A673 (cell line): Measurements from ENCODE around the gene COL4A1. TPM values are rescaled to one million over a fixed set of nuclear protein-coding genes. Genes with fewer than 3 reads are reported as not detected.

ENCODE experiments used
- BruUV-seq: library from RNA; stranded (reverse); fragments of 400-500 nt; replicated peaks from 2 replicates; lab custom pipeline; 2021; lab: Mats Ljungman, UMichigan
- CTCF ChIA-PET: fragments of 300-600 bp; sonication (Branson Sonifier 250); formaldehyde crosslinking; loops from one replicate; lab custom pipeline; 2022; ENCODE audit warnings: antibody characterized with exemption; lab: Charles Lee
- POLR2A ChIA-PET: fragments of 300-600 bp; sonication (Branson Sonifier 250); formaldehyde crosslinking; loops from one replicate; lab custom pipeline; 2022; ENCODE audit warnings: antibody characterized with exemption; ENCODE audit not compliant: low non-redundant PET; lab: Charles Lee
- DNase-seq: peaks from one replicate; pipeline ENCODE4 v3.0.0-alpha.2; 2015; ENCODE audit warnings: low spot score
- H3K27ac ChIP-seq: fragments of 200-600 bp; sonication (generic); 2 replicates; pipeline ENCODE4 v1.5.1; 2016; ENCODE audit warnings: mixed run types, low read depth, mild to moderate bottlenecking, mixed read lengths, antibody characterized with exemption, low read length; ENCODE audit not compliant: poor library complexity, severe bottlenecking
- H3K27me3 ChIP-seq: fragments of 200-600 bp; sonication (generic); replicated peaks from 2 replicates; pipeline ENCODE4 v1.6.1; 2017; ENCODE audit warnings: mixed run types, low read depth, mild to moderate bottlenecking, mixed read lengths, antibody characterized with exemption, low read length; ENCODE audit not compliant: insufficient read depth, poor library complexity
- H3K36me3 ChIP-seq: fragments of 200-600 bp; sonication (generic); 2 replicates; pipeline ENCODE4 v1.6.1; 2016; ENCODE audit warnings: mixed run types, mild to moderate bottlenecking, mixed read lengths, antibody characterized with exemption, low read length; ENCODE audit not compliant: insufficient read depth, poor library complexity, severe bottlenecking
- H3K4me1 ChIP-seq: fragments of 200-600 bp; sonication (generic); 2 replicates; pipeline ENCODE4 v1.6.1; 2017; ENCODE audit warnings: mixed run types, mild to moderate bottlenecking, mixed read lengths, antibody characterized with exemption, low read length; ENCODE audit not compliant: insufficient read depth, poor library complexity, severe bottlenecking
- H3K4me3 ChIP-seq: fragments of 200-600 bp; sonication (generic); 2 replicates; pipeline ENCODE4 v1.5.1; 2016; ENCODE audit warnings: low read depth, mixed run types, mild to moderate bottlenecking, mixed read lengths, low read length; ENCODE audit not compliant: poor library complexity, severe bottlenecking
- H3K9me3 ChIP-seq: fragments of 200-600 bp; sonication (generic); 2 replicates; pipeline ENCODE4 v1.6.1; 2016; ENCODE audit warnings: mixed run types, low read depth, mild to moderate bottlenecking, mixed read lengths, antibody characterized with exemption, low read length; ENCODE audit not compliant: poor library complexity, severe bottlenecking
- CTCF ChIP-seq: fragments of 300-800, 200-600 bp; sonication (generic); conservative IDR thresholded peaks from 2 replicates; pipeline ENCODE4 v1.5.1; 2017; ENCODE audit warnings: low read depth, mild to moderate bottlenecking, antibody characterized with exemption, low read length, moderate library complexity, mixed read lengths
- EZH2 ChIP-seq: fragments of 200-600 bp; sonication (generic); IDR thresholded peaks from 2 replicates; pipeline ENCODE4 v1.6.1; 2017; ENCODE audit warnings: borderline replicate concordance, low read depth, mild to moderate bottlenecking, mixed read lengths, antibody characterized with exemption, low read length; ENCODE audit not compliant: poor library complexity, severe bottlenecking
- intact Hi-C: fragments of 100-400 bp; cut with micrococcal nuclease; formaldehyde crosslinking; loops from one replicate; pipeline ENCODE4 v1.10.0; 2022; ENCODE audit not compliant: unreplicated experiment
- total RNA-seq: library from RNA; stranded (reverse); gene quantifications from 2 replicates; pipeline ENCODE4 v1.2.3, GENCODE V29; 2021

The COL4A1 gene
- total RNA-seq, 1 experiment from 2014 or later = 83.9 TPM

- DNase-seq = no peak
- no TSS peak for BruUV-seq
- ChIA-PET CTCF (no interaction called here), POLR2A (no interaction called here)
- H3K9me3 ChIP-seq = no peaks in the 10 kb centered on the region
- TF ChIP-seq EZH2 (no peak), CTCF (no peak)
- H3K27ac ChIP-seq = no peak overlapping the region
- no peaks in the 10 kb centered on the region for H3K27me3 ChIP-seq
- peaks cover 12% of the 10 kb centered on the region for H3K36me3 ChIP-seq
- intact Hi-C loops = no loop called here
- no peaks in the 10 kb centered on the region for H3K4me1 ChIP-seq
- H3K4me3 ChIP-seq = no peak overlapping the region
These were observed 151.9 kb downstream of the COL4A1 start for GRCh38 chr13:110155072-110155471.

GRCh38 chr13:110154410-110154933, 152.5 kb downstream of the COL4A1 start:
- BruUV-seq = no TSS peak
- H3K4me3 ChIP-seq = no peak overlapping the region
- no peaks in the 10 kb centered on the region for H3K4me1 ChIP-seq
- DNase-seq = no peak
- ChIA-PET POLR2A (no interaction called here), CTCF (no interaction called here)
- H3K27me3 ChIP-seq = no peaks in the 10 kb centered on the region
- peaks cover 8% of the 10 kb centered on the region for H3K36me3 ChIP-seq
- intact Hi-C loops = no loop called here
- TF ChIP-seq CTCF = no peak
- TF ChIP-seq EZH2 = no peak
- no peaks in the 10 kb centered on the region for H3K9me3 ChIP-seq
- H3K27ac ChIP-seq = no peak overlapping the region

DNA sequence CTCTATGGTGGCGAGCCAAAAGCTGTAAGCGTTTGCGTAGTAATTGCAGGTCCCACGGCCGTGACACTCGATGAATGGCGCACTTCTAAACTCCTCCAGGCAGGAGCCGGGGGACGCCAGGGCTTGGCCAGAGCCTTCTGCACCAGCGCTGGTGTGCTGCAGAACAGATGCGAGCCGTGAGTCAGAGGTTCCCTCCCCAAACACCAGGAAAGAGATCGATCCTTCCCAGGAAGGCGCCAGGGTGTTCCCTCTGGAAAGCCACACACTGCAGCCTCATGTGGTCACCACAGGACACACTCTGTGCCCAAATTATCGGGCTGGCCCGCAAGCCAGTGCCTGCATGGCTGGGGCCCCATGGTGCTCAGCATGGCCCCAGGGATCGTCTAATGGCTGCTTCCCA, 154.6 kb downstream of the COL4A1 start:
- intact Hi-C loops = no loop called here
- no peaks in the 10 kb centered on the region for H3K9me3 ChIP-seq
- ChIA-PET POLR2A (interaction anchor here (0.5 kb wide), 1 partner anchor 19 kb away, joined by 5 read pairs; no protein-coding TSS in a partner anchor), CTCF (no interaction called here)
- no TSS peak for BruUV-seq
- peaks cover 5% of the 10 kb centered on the region for H3K36me3 ChIP-seq
- no peak for TF ChIP-seq EZH2
- no peaks in the 10 kb centered on the region for H3K4me1 ChIP-seq
- no peak overlapping the region for H3K27ac ChIP-seq
- DNase-seq = no peak
- no peak overlapping the region for H3K4me3 ChIP-seq
- no peaks in the 10 kb centered on the region for H3K27me3 ChIP-seq

DNA sequence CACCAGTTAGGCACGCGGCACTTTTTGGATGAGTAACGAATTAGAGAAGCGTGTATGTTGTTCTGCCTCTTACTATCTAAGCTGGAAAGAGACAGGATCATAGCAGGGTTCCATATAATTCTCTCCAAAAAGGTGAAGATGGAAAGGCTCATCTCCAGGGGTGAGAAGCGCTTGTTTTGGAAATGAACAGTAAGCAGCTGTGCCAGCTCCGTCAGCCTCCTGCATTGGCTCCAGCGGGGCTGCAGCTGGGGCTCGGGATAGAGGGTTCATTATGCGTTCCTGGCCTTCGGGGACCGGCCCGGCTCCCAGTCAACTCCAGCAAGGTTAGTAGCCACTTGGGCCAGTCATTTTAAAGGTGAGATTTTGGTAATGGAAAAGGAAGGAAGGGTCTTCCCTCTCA, 155.5 kb downstream of the COL4A1 start:
- Histone ChIP-seq H3K4me1 (no peaks in the 10 kb centered on the region), H3K27ac (no peak overlapping the region), H3K4me3 (no peak overlapping the region), H3K27me3 (no peaks in the 10 kb centered on the region), H3K9me3 (no peaks in the 10 kb centered on the region), H3K36me3 (peaks cover 5% of the 10 kb centered on the region)
- POLR2A ChIA-PET = no interaction called here
- DNase-seq = no peak
- CTCF ChIA-PET = no interaction called here
- BruUV-seq = no TSS peak
- intact Hi-C loops = no loop called here
- TF ChIP-seq EZH2 = no peak
- TF ChIP-seq CTCF = no peak
